Measurements from ENCODE around the gene RPL38. TPM values are rescaled to one million over a fixed set of nuclear protein-coding genes. Genes with fewer than 3 reads are reported as not detected.

Gene RPL38
- total RNA-seq, 1 donor from 2014 or later = 919 TPM

GRCh38 chr17:74217037-74217730, 13.7 kb downstream of the RPL38 start:
- Mint-ChIP-seq H3K9me3 (ENCODE audit: unreplicated experiment) (no peaks in the 10 kb centered on the region), H3K27ac (ENCODE audit: unreplicated experiment) (no peak overlapping the region), H3K27me3 (ENCODE audit: low read depth, unreplicated experiment) (peaks cover 27% of the 10 kb centered on the region), H3K36me3 (ENCODE audit: low read depth, unreplicated experiment) (peaks cover 4% of the 10 kb centered on the region), H3K4me3 (ENCODE audit: unreplicated experiment) (no peak overlapping the region), H3K4me1 (ENCODE audit: low read depth, unreplicated experiment) (peaks cover 2% of the 10 kb centered on the region)
- Histone ChIP-seq H3K27ac (ENCODE audit: low read depth, low read length) (no peak overlapping the region), H3K9ac (ENCODE audit: low read length) (no peak overlapping the region), H3K79me2 (ENCODE audit: insufficient read depth, low read length) (no peaks in the 10 kb centered on the region), H2AFZ (ENCODE audit: low read depth, low read length) (no peak overlapping the region), H3K4me3 (ENCODE audit: insufficient read depth, low read depth, low read length) (no peak overlapping the region), H3K36me3 (ENCODE audit: insufficient read depth, low read length) (no peaks in the 10 kb centered on the region), H3K9me3 (ENCODE audit: insufficient read depth, low read depth, low read length) (no peaks in the 10 kb centered on the region), H3K27me3 (ENCODE audit: insufficient read depth, low read length) (no peaks in the 10 kb centered on the region), H4K20me1 (ENCODE audit: insufficient read depth, low read length) (peaks cover 18% of the 10 kb centered on the region), H3K4me2 (ENCODE audit: low read length) (no peak overlapping the region), H3K4me1 (ENCODE audit: insufficient read depth, low read length) (peaks cover 13% of the 10 kb centered on the region)
- FAIRE-seq (no peak), DNase-seq (ENCODE audit: low read depth) (no peak)
- no peak for TF ChIP-seq EZH2 (IDR thresholded peaks at IDR 0.05; ENCODE audit: insufficient read depth, low read length)
- no peak for TF ChIP-seq CTCF (IDR thresholded peaks at IDR 0.05; ENCODE audit: insufficient read depth, low read depth, low read length)

GRCh38 chr17:74217888-74218287, 14.4 kb downstream of the RPL38 start:
- H3K9me3 Mint-ChIP-seq (ENCODE audit: unreplicated experiment) = no peaks in the 10 kb centered on the region
- H3K27ac Mint-ChIP-seq (ENCODE audit: unreplicated experiment) = no peak overlapping the region
- no peak overlapping the region for H3K4me2 ChIP-seq (ENCODE audit: low read length)
- peaks cover 6% of the 10 kb centered on the region for H3K4me1 ChIP-seq (ENCODE audit: insufficient read depth, low read length)
- H3K4me3 ChIP-seq (ENCODE audit: insufficient read depth, low read depth, low read length) = no peak overlapping the region
- H3K79me2 ChIP-seq (ENCODE audit: insufficient read depth, low read length) = no peaks in the 10 kb centered on the region
- FAIRE-seq (no peak), DNase-seq (ENCODE audit: low read depth) (no peak)
- H3K4me1 Mint-ChIP-seq (ENCODE audit: low read depth, unreplicated experiment) = peaks cover 2% of the 10 kb centered on the region
- peaks cover 27% of the 10 kb centered on the region for H3K27me3 Mint-ChIP-seq (ENCODE audit: low read depth, unreplicated experiment)
- TF ChIP-seq CTCF (IDR thresholded peaks at IDR 0.05; ENCODE audit: insufficient read depth, low read depth, low read length) = no peak
- TF ChIP-seq EZH2 (IDR thresholded peaks at IDR 0.05; ENCODE audit: insufficient read depth, low read length) = no peak
- H3K27me3 ChIP-seq (ENCODE audit: insufficient read depth, low read length) = no peaks in the 10 kb centered on the region
- no peak overlapping the region for H2AFZ ChIP-seq (ENCODE audit: low read depth, low read length)
- H4K20me1 ChIP-seq (ENCODE audit: insufficient read depth, low read length) = peaks cover 18% of the 10 kb centered on the region
- no peaks in the 10 kb centered on the region for H3K9me3 ChIP-seq (ENCODE audit: insufficient read depth, low read depth, low read length)
- H3K36me3 Mint-ChIP-seq (ENCODE audit: low read depth, unreplicated experiment) = peaks cover 4% of the 10 kb centered on the region
- no peak overlapping the region for H3K9ac ChIP-seq (ENCODE audit: low read length)
- H3K27ac ChIP-seq (ENCODE audit: low read depth, low read length) = no peak overlapping the region
- no peaks in the 10 kb centered on the region for H3K36me3 ChIP-seq (ENCODE audit: insufficient read depth, low read length)
- no peak overlapping the region for H3K4me3 Mint-ChIP-seq (ENCODE audit: unreplicated experiment)

- no peaks in the 10 kb centered on the region for H3K9me3 ChIP-seq (ENCODE audit: insufficient read depth, low read depth, low read length)
- H2AFZ ChIP-seq (ENCODE audit: low read depth, low read length) = no peak overlapping the region
- peaks cover 18% of the 10 kb centered on the region for H4K20me1 ChIP-seq (ENCODE audit: insufficient read depth, low read length)
- no peak overlapping the region for H3K4me2 ChIP-seq (ENCODE audit: low read length)
- H3K79me2 ChIP-seq (ENCODE audit: insufficient read depth, low read length) = no peaks in the 10 kb centered on the region
- DNase-seq (ENCODE audit: low read depth) = no peak
- H3K4me1 ChIP-seq (ENCODE audit: insufficient read depth, low read length) = peaks cover 6% of the 10 kb centered on the region
- no peak for FAIRE-seq
- peaks cover 4% of the 10 kb centered on the region for H3K36me3 Mint-ChIP-seq (ENCODE audit: low read depth, unreplicated experiment)
- TF ChIP-seq EZH2 (IDR thresholded peaks at IDR 0.05; ENCODE audit: insufficient read depth, low read length) = no peak
- TF ChIP-seq CTCF (IDR thresholded peaks at IDR 0.05; ENCODE audit: insufficient read depth, low read depth, low read length) = no peak
- H3K4me3 ChIP-seq (ENCODE audit: insufficient read depth, low read depth, low read length) = no peak overlapping the region
- no peak overlapping the region for H3K4me3 Mint-ChIP-seq (ENCODE audit: unreplicated experiment)
- H3K27ac ChIP-seq (ENCODE audit: low read depth, low read length) = no peak overlapping the region
- no peaks in the 10 kb centered on the region for H3K27me3 ChIP-seq (ENCODE audit: insufficient read depth, low read length)
- no peak overlapping the region for H3K27ac Mint-ChIP-seq (ENCODE audit: unreplicated experiment)
- no peaks in the 10 kb centered on the region for H3K4me1 Mint-ChIP-seq (ENCODE audit: low read depth, unreplicated experiment)
- no peak overlapping the region for H3K9ac ChIP-seq (ENCODE audit: low read length)
- H3K27me3 Mint-ChIP-seq (ENCODE audit: low read depth, unreplicated experiment) = peaks cover 27% of the 10 kb centered on the region
- no peaks in the 10 kb centered on the region for H3K9me3 Mint-ChIP-seq (ENCODE audit: unreplicated experiment)
- no peaks in the 10 kb centered on the region for H3K36me3 ChIP-seq (ENCODE audit: insufficient read depth, low read length)
Observed at GRCh38 chr17:74218436-74218835, 15.0 kb downstream of the RPL38 start.
